Measurements from ENCODE around the gene CHAMP1.
"Not testable (repeated sequence)": the region's sequence is repeated elsewhere in the genome, so short reads cannot be mapped to it uniquely, and the experiment has no call there.

The CHAMP1 gene

DNA sequence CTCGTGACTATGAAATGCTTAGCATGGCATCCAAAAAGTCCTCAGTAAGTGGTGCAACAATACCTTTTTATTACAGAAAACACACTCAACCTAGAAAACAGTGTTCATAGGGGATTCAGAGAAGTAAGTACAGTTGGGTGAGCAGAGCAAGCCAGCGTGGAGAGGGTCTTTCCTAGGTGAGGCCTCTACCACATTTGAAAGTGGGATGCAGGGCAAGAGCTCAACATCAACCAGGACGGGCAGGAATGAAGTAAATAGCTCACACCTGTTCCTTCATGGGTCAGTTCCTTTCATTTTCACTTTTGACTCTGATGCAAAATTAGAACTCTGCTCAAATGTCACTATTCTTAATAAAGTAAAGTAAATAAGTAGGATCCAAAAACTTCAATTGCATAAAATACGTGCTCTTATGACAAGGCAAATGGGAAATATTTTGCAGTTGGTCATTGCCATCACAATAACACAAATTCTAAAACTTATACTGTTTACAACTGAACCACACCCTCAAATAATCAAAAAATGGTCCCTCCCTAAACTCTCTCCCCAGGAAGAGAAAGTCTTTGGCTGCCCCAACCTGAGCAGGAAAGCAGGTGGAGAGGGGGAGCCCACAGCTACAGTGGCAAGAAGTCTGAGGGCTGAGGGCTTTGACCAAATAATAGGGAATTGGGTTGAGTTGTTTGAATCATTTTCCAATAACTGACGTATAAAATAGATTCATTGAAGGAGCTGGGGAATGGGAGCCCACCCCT, 20.2 kb downstream of the CHAMP1 start:
- DNase-seq = no peak

DNA sequence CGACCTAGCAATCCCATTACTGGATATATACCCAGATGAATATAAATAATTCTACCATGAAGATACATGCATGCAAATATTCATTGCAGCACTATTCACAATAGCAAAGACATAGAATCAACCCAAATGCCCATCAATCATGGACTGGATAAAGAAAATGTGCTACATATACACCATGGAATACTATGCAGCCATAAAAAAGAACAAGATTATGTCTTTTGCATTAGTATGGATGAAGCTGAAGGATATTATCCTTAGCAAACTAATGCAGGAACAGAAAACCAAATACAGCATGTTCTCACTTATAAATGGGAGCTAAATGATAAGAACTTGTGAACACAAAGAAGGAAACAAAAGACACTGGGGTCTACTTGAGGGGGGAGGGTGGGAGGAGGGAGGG, 22.2 kb downstream of the CHAMP1 start:
- DNase-seq = not testable (repeated sequence)

DNA sequence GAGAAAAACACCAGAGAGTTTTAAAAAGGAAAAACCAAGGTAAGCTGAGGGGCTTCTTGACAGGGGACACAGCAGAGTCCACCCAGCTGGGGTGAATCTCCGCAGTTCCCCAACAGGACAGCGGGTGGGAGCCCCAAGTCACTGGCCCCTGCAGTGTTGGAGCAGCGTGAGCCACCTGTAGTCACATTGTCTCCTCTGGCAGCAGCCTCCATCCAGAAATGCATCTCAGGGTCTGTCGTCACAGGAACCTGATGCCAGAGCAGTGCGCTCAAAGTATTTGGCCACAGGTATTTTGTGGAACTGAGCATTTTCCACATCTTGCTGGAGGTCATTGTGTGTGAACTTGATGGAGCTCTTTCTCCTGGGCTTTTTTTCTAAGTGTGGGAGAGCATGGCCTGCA, 24.7 kb downstream of the CHAMP1 start:
- DNase-seq = no peak

DNA sequence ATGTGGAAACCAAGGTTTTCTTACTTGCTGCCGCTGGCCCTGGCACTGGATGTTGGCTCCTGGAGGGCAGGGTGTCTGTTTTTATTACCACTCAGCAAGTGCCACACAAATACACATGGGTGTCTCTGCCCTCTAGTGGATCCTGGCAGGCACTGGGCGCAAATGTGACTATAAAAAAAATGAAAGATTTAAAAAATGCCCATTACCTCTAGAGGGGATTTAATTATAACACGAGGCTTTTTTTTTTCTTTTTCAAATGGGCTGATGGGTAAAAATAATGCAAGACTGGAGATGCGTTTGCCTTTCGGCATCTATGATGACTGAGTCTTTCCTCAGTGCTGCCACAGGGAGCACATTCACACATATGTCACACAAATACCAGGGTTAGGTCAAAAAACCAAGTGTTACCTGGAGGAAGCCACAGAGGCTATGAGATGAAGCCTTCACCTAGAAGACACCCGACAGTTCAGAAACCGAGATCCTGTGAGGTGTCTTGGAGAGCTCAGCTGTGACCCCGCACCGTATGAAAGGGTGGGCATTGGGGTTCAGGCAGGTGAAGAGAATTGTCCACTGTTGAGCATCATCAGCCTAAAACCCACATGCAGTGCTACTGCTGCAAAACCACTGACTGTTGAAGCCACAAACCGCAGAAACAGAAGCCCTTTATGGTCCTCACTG, 25.7 kb downstream of the CHAMP1 start:
- no peak for DNase-seq

DNA sequence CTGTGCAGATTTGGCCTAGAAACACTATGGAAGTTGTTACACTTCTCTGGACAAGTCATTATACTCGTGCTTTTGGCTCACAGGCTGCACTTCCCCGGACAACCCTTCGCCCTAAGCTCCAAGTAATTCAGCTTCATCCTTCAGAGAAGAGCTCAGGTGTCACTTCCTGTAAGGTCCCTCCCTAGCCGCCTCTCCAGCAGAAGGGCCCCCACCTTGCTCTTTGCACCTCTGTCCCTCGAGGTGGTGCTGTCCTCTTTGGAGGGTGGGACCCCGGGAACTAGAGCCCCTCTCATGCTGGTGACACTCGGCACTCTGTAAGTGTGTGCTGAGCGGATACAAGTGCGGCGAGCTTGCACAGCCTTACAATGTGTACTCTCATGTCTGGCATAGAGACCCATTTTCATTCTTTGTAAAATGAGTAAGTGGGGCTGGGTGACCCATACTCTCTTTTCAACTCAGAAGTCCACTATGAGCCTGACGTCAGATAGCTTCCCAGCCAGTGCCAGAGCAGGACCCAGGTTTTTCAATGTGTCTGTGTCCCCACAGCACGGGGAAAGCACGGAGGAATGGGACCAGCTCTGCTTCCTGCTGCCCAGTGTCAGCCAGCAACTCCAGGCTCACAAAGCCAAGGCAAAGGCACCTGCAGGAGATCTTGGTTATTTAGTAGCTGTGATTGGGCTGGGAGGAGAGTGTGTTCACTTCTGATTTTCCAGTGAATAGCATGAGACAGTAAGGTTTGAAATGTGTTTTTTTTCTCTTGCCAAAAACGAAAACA, 26.9 kb downstream of the CHAMP1 start:
- DNase-seq = no peak

DNA sequence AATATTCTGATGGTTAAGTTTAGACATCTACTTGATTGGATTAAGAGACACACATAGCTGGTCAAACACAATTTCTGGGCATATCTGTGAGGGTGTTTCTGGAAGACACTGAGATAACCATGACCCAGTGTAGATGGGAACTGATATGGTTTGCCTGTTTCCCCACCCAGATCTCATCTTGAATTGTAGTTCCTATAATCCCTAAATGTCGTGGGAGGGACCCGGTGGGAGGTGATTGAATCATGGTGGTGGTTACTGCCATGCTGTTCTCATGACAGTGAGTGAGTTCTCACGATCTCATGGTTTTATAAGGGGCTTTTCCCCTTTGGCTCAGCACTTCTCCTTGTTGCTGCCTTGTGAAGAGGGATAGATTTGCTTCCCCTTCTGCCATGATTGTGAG, 33.0 kb downstream of the CHAMP1 start:
- not testable (repeated sequence) for DNase-seq

DNA sequence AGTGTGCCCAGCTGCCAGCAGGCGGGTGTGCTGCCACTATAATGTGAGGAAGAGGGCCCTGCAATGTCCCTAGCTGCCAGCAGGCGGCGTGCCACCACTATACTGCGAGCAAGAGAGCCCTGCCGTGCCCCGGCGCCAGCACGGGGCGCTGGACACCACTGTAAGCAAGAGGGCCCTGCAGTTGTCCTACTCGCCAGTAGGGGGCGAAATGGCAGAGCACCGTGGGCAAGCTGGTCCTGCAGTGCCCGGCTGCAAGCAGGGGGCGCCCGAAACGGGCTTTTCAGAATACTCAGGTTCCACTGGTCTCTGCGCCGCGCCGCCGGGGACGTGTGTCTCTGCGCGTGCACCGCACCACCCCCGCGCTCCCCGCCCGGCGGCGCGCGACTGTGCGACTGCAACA, 38.5 kb downstream of the CHAMP1 start:
- not testable (repeated sequence) for DNase-seq

DNA sequence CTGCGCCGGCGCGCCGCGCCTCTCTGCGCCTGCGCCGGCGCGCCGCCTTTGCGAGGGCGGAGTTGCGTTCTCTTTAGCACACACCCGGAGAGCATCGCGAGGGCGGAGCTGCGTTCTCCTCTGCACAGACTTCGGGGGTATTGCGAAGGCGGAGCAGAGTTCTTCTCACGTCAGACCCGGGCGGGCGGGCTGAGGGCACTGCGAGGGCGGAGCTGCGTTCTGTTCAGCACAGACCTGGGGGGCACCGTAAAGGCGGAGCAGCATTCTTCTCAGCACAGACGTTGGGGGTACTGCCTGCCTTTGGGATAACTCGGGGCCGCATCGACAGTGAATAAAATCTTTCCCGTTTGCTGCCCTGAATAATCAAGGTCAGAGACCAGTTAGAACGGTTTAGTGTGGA, 39.1 kb downstream of the CHAMP1 start:
- DNase-seq = not testable (repeated sequence)

All from eye (tissue), 1 donor.